DOHH2 (cell line): Measurements from ENCODE around the gene AIRE.

ENCODE experiments used
- CTCF ChIP-seq: fragments of 200-600 bp; sonication (generic); IDR thresholded peaks from one replicate; pipeline ENCODE4 v1.5.1; 2014; ENCODE audit warnings: antibody characterized with exemption, mild to moderate bottlenecking, low read depth, low read length; ENCODE audit not compliant: poor library complexity, severe bottlenecking
- EZH2phosphoT487 ChIP-seq: fragments of 200-600 bp; sonication (generic); IDR thresholded peaks from 2 replicates; pipeline ENCODE4 v1.6.1; 2017; ENCODE audit warnings: borderline replicate concordance, mild to moderate bottlenecking, antibody characterized with exemption, low read length, moderate library complexity, mixed read lengths

GRCh38 chr21:44314561-44314960 is 28.9 kb downstream of the AIRE start:
- TF ChIP-seq CTCF (no peak), EZH2phosphoT487 (no peak)
